K562 (cell line): ENCODE measurements around the gene ANKRD27. TPM values are rescaled to one million over a fixed set of nuclear protein-coding genes. Genes with fewer than 3 reads are reported as not detected.

Experiments
- FOXK2 ChIP-seq, 2 experiments: fragments of 450-650 bp; IDR thresholded peaks in 1 of 2; conservative IDR thresholded peaks in 1 of 2; 2 replicates each; pipeline ENCODE4 v1.6.1; 2016; ENCODE audit warnings: low read depth in 2 of 2, mild to moderate bottlenecking in 1 of 2
- HCFC1 ChIP-seq: IDR thresholded peaks from 2 replicates; pipeline ENCODE4 v1.6.1; 2012; ENCODE audit warnings: low read depth, low read length, improper control_type of control experiment
- HDAC1 ChIP-seq, 2 experiments: fragments of 450-650 bp; IDR thresholded peaks; 2 replicates each; pipeline ENCODE4 v1.6.1; 2016 to 2017; ENCODE audit warnings: inconsistent platforms in 1 of 2, mild to moderate bottlenecking in 1 of 2, moderate library complexity in 1 of 2
- KDM5B ChIP-seq: fragments of 200-600 bp; sonication (generic); IDR thresholded peaks from 2 replicates; pipeline ENCODE4 v1.6.1; 2012; ENCODE audit warnings: low read depth, mild to moderate bottlenecking, moderate library complexity, low read length, control low read depth, inconsistent platforms; ENCODE audit not compliant: insufficient replicate concordance
- KLF1 ChIP-seq: fragments of 450-650 bp; IDR thresholded peaks from 2 replicates; pipeline ENCODE4 v1.6.1; 2016; ENCODE audit warnings: missing genetic modification characterization, missing compliant biosample characterization
- KLF13 ChIP-seq: fragments of 450-650 bp; IDR thresholded peaks from 2 replicates; pipeline ENCODE4 v1.6.1; 2016; ENCODE audit warnings: missing genetic modification characterization, low read depth, mild to moderate bottlenecking, missing compliant biosample characterization, moderate library complexity, borderline replicate concordance
- PHF20 ChIP-seq: fragments of 450-650 bp; IDR thresholded peaks from 2 replicates; pipeline ENCODE4 v1.6.1; 2018; ENCODE audit not compliant: partially characterized antibody
- RBM22 ChIP-seq: fragments of 200-400 bp; formaldehyde crosslinking; IDR thresholded peaks from 2 replicates; pipeline ENCODE4 v1.6.1; 2018; ENCODE audit warnings: low read length, low read depth; ENCODE audit not compliant: poor library complexity, severe bottlenecking
- SRF ChIP-seq, 2 experiments: fragments of 250-450, 450-650 bp in 1 of 2; sonication (Bioruptor Pico) in 1 of 2; sonication (generic) in 1 of 2; formaldehyde crosslinking; IDR thresholded peaks; 2 replicates each; pipeline versions ENCODE4 v1.5.0 to v1.5.1; 2020 to 2022; ENCODE audit warnings: mild to moderate bottlenecking in 1 of 2, missing genetic modification reagents in 1 of 2
- SRSF7 ChIP-seq: fragments of 200-400 bp; formaldehyde crosslinking; optimal IDR thresholded peaks from 2 replicates; pipeline ENCODE3; 2017; ENCODE audit warnings: mild to moderate bottlenecking, low read depth, low read length
- TCF7 ChIP-seq: sonication (generic); IDR thresholded peaks from 2 replicates; pipeline ENCODE4 v1.6.1; 2016; ENCODE audit warnings: antibody characterized with exemption, borderline replicate concordance
- TFAP4 ChIP-seq: sonication (generic); formaldehyde crosslinking; IDR thresholded peaks from 2 replicates; pipeline ENCODE4 v1.8.0; 2022; ENCODE audit warnings: missing genetic modification reagents, mild to moderate bottlenecking, moderate library complexity, borderline replicate concordance
- ZFP1 ChIP-seq: fragments of 450-650 bp; formaldehyde crosslinking; IDR thresholded peaks from 2 replicates; pipeline ENCODE4 v1.4.0; 2020; ENCODE audit warnings: mild to moderate bottlenecking, mixed read lengths
- ZNF134 ChIP-seq: fragments of 250-450 bp; sonication (Bioruptor Pico); conservative IDR thresholded peaks from 2 replicates; pipeline ENCODE4 v1.4.0; 2020
- ZNF224 ChIP-seq: sonication (generic); formaldehyde crosslinking; IDR thresholded peaks from 2 replicates; pipeline ENCODE4 v1.8.0; 2022; ENCODE audit warnings: mild to moderate bottlenecking, missing genetic modification reagents
- ZNF431 ChIP-seq: sonication (generic); formaldehyde crosslinking; IDR thresholded peaks from 2 replicates; pipeline ENCODE4 v1.8.0; 2022; ENCODE audit warnings: mild to moderate bottlenecking, missing genetic modification reagents
- ZNF589 ChIP-seq: fragments of 200-800 bp; sonication (Bioruptor generic); IDR thresholded peaks from 2 replicates; pipeline ENCODE4 v1.6.1; 2016; ENCODE audit warnings: low read depth, missing genetic modification characterization, missing compliant biosample characterization
- polyA plus RNA-seq, 8 experiments: library from polyadenylated mRNA; depleted of rRNA in 4 of 8; stranded (reverse) in 5 of 8; unstranded in 3 of 8; fragments of >200 nt; fragmentation: Nextera tagmentation in 2 of 8; fragmentation: Illumina TruSeq in 1 of 8; extraction: Ambion mirVana in 2 of 8; extraction: Trizol in 1 of 8; gene quantifications; 2 replicates each; pipeline versions ENCODE4 v1.2.1 to v1.2.3, GENCODE V29; 2011 to 2014; ENCODE audit warnings: inconsistent platforms in 1 of 8, missing spikeins in 1 of 8
- total RNA-seq, 7 experiments: library from RNA; depleted of rRNA in 6 of 7; stranded (reverse); fragments of >200 nt in 6 of 7; fragmentation: Illumina TruSeq in 2 of 7; extraction: Trizol in 2 of 7; gene quantifications; 2 replicates each; pipeline versions ENCODE4 v1.2.1 to v1.2.3, GENCODE V29; 2011 to 2021; ENCODE audit warnings: low replicate concordance in 1 of 7
- TF ChIP-seq, protein P1 (sequence below): IDR thresholded peaks from 2 replicates; pipeline ENCODE4 v1.6.1; 2011; ENCODE audit warnings: borderline replicate concordance, low read depth, mild to moderate bottlenecking, moderate library complexity, low read length; ENCODE audit not compliant: insufficient read depth, poor library complexity, severe bottlenecking
- TF ChIP-seq, protein P2 (sequence below): fragments of 450-650 bp; formaldehyde crosslinking; IDR thresholded peaks from 2 replicates; pipeline ENCODE4 v1.4.0; 2022; ENCODE audit warnings: mild to moderate bottlenecking, moderate library complexity
- TF ChIP-seq, protein P3 (sequence below): sonication (generic); formaldehyde crosslinking; IDR thresholded peaks from 2 replicates; pipeline ENCODE4 v1.4.0; 2020; ENCODE audit warnings: mild to moderate bottlenecking, missing genetic modification reagents

Gene ANKRD27
- total and polyA plus RNA-seq, 9 of the 15 experiments (the other 6 are each of a cell fraction or from before 2014, with no cell fraction given): 5.3 to 71.3 (median 54.2) TPM

GRCh38 chr19:32691952-32692726, 17.2 kb upstream of the ANKRD27 start (continued):
- TF ChIP-seq, protein P1, sequence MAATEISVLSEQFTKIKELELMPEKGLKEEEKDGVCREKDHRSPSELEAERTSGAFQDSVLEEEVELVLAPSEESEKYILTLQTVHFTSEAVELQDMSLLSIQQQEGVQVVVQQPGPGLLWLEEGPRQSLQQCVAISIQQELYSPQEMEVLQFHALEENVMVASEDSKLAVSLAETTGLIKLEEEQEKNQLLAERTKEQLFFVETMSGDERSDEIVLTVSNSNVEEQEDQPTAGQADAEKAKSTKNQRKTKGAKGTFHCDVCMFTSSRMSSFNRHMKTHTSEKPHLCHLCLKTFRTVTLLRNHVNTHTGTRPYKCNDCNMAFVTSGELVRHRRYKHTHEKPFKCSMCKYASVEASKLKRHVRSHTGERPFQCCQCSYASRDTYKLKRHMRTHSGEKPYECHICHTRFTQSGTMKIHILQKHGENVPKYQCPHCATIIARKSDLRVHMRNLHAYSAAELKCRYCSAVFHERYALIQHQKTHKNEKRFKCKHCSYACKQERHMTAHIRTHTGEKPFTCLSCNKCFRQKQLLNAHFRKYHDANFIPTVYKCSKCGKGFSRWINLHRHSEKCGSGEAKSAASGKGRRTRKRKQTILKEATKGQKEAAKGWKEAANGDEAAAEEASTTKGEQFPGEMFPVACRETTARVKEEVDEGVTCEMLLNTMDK: peak; percentile 4
- 0 out of 2 replicates have a peak, but pooled peaks have one; percentile 49 for TF ChIP-seq ZNF431 (CRISPR knock-in tag)
- 0 out of 2 replicates have a peak, but pooled peaks have one; percentile 3 for TF ChIP-seq TCF7
- peak; percentile 20; the same call in 1 of the 2 replicates for TF ChIP-seq ZNF134 (CRISPR knock-in tag)
- TF ChIP-seq SRF (CRISPR knock-in tag; IDR thresholded peaks at IDR 0.05): no peak
- TF ChIP-seq, protein P2, sequence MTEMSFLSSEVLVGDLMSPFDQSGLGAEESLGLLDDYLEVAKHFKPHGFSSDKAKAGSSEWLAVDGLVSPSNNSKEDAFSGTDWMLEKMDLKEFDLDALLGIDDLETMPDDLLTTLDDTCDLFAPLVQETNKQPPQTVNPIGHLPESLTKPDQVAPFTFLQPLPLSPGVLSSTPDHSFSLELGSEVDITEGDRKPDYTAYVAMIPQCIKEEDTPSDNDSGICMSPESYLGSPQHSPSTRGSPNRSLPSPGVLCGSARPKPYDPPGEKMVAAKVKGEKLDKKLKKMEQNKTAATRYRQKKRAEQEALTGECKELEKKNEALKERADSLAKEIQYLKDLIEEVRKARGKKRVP: 0 out of 2 replicates have a peak, but pooled peaks have one; percentile 27
- TF ChIP-seq HCFC1: peak; percentile 25; the same call in 1 of the 2 replicates
- TF ChIP-seq HDAC1 (IDR thresholded peaks at IDR 0.05): peak in 1 of 2 experiments; percentile 16; a peak in 1 of 4 replicates
- TF ChIP-seq RBM22: peak; percentile 76
- peak; percentile 50 for TF ChIP-seq KDM5B
- TF ChIP-seq, protein P3, sequence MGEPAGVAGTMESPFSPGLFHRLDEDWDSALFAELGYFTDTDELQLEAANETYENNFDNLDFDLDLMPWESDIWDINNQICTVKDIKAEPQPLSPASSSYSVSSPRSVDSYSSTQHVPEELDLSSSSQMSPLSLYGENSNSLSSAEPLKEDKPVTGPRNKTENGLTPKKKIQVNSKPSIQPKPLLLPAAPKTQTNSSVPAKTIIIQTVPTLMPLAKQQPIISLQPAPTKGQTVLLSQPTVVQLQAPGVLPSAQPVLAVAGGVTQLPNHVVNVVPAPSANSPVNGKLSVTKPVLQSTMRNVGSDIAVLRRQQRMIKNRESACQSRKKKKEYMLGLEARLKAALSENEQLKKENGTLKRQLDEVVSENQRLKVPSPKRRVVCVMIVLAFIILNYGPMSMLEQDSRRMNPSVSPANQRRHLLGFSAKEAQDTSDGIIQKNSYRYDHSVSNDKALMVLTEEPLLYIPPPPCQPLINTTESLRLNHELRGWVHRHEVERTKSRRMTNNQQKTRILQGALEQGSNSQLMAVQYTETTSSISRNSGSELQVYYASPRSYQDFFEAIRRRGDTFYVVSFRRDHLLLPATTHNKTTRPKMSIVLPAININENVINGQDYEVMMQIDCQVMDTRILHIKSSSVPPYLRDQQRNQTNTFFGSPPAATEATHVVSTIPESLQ: peak; percentile 73; the same call in 1 of the 2 replicates
- TF ChIP-seq KLF13: 0 out of 2 replicates have a peak, but pooled peaks have one; percentile 33
- TF ChIP-seq ZNF224: 0 out of 2 replicates have a peak, but pooled peaks have one; percentile 21
- peak; percentile 59 for TF ChIP-seq PHF20
- TF ChIP-seq ZNF589: 0 out of 2 replicates have a peak, but pooled peaks have one; percentile 46
- peak; percentile 92 for TF ChIP-seq SRSF7
- no peak for TF ChIP-seq ZFP1
- TF ChIP-seq FOXK2 (conservative IDR thresholded peaks at IDR 0.05 in 1 of 2, IDR thresholded peaks at IDR 0.05 in 1 of 2; ENCODE audit: low read depth in 2 of 2): 0 out of 4 replicates have a peak, but pooled peaks of 1 of the 2 experiments have one; percentile 40
- TF ChIP-seq KLF1 (tag): peak; percentile 68; the same call in 1 of the 2 replicates
- TF ChIP-seq TFAP4: peak; percentile 54; the same call in 1 of the 2 replicates
